ENCODE measurements around the gene NASP. TPM values are rescaled to one million over a fixed set of nuclear protein-coding genes. Genes with fewer than 3 reads are reported as not detected.
A peak's percentile ranks its signal among the peaks of the same experiment; 100 is the strongest.

NASP gene
- total RNA-seq, 4 donors from 2014 or later: 25.5 to 32.7 (median 27.3) TPM

- in situ Hi-C loops (cut with MboI; ENCODE audit: low sequenced_read_pairs in 4 of 4): no loop called here
Observed at GRCh38 chr1:45643978-45644377, 60.1 kb downstream of the NASP start.

GRCh38 chr1:45644661-45645060, 60.8 kb downstream of the NASP start:
- Histone ChIP-seq H3K27ac (peak overlapping the region in 1 of 4 donors; percentile 15), H3K27me3 (no peaks in the 10 kb centered on the region), H3K36me3 (peaks cover 0 to 44% of the 10 kb centered on the region in 2 donors), H3K4me1 (no peaks in the 10 kb centered on the region), H3K9me3 (no peaks in the 10 kb centered on the region), H3K4me3 (no peak overlapping the region)
- TF ChIP-seq POLR2A (IDR thresholded peaks at IDR 0.05): no peak
- no peak for TF ChIP-seq CTCF (IDR thresholded peaks at IDR 0.05 in 4 of 5, conservative IDR thresholded peaks at IDR 0.05 in 1 of 5)
- in situ Hi-C loops (cut with MboI; ENCODE audit: low sequenced_read_pairs in 4 of 4) (no loop called here), intact Hi-C loops (cut with DNase I; ENCODE audit: low total_unique reads) (no loop called here)
- no peak for ATAC-seq
- no peak for DNase-seq

More at GRCh38 chr1:45643978-45644377, 60.1 kb downstream of the NASP start:
- H3K4me3 ChIP-seq: no peak overlapping the region
- ATAC-seq (peak in 1 of 2 donors; percentile 21), DNase-seq (no peak)
- peak overlapping the region in 1 of 4 donors; percentile 25 for H3K27ac ChIP-seq
- TF ChIP-seq CTCF (IDR thresholded peaks at IDR 0.05 in 4 of 5, conservative IDR thresholded peaks at IDR 0.05 in 1 of 5) (no peak), POLR2A (IDR thresholded peaks at IDR 0.05) (no peak)
- no peaks in the 10 kb centered on the region for H3K9me3 ChIP-seq
- H3K27me3 ChIP-seq: no peaks in the 10 kb centered on the region
- H3K36me3 ChIP-seq: peaks cover 0 to 44% of the 10 kb centered on the region in 2 donors
- H3K4me1 ChIP-seq: no peaks in the 10 kb centered on the region
- intact Hi-C loops (cut with DNase I; ENCODE audit: low total_unique reads): no loop called here

GRCh38 chr1:45647248-45648021, 63.6 kb downstream of the NASP start:
- no peak for ATAC-seq
- Histone ChIP-seq H3K27ac (peak overlapping the region in 1 of 4 donors; percentile 16), H3K36me3 (peaks cover 0 to 42% of the 10 kb centered on the region in 2 donors), H3K4me3 (no peak overlapping the region), H3K27me3 (no peaks in the 10 kb centered on the region), H3K9me3 (no peaks in the 10 kb centered on the region), H3K4me1 (peaks cover 3 to 6% of the 10 kb centered on the region in 2 donors)
- intact Hi-C loops (cut with DNase I; ENCODE audit: low total_unique reads) (no loop called here), in situ Hi-C loops (cut with MboI; ENCODE audit: low sequenced_read_pairs in 4 of 4) (no loop called here)
- no peak for DNase-seq
- no peak for TF ChIP-seq POLR2A (IDR thresholded peaks at IDR 0.05)
- TF ChIP-seq CTCF (IDR thresholded peaks at IDR 0.05 in 4 of 5, conservative IDR thresholded peaks at IDR 0.05 in 1 of 5): no peak

- Histone ChIP-seq H3K36me3 (peaks cover 0 to 86% of the 10 kb centered on the region in 2 donors), H3K4me1 (peaks cover 6 to 14% of the 10 kb centered on the region in 2 donors), H3K4me3 (no peak overlapping the region), H3K27me3 (no peaks in the 10 kb centered on the region), H3K9me3 (no peaks in the 10 kb centered on the region), H3K27ac (peak overlapping the region; percentile 7 to 55 (median 26))
- TF ChIP-seq POLR2A (IDR thresholded peaks at IDR 0.05): no peak
- TF ChIP-seq CTCF (IDR thresholded peaks at IDR 0.05 in 4 of 5, conservative IDR thresholded peaks at IDR 0.05 in 1 of 5): no peak
- DNase-seq (no peak), ATAC-seq (peak; percentile 58 to 75)
- intact Hi-C loops (cut with DNase I; ENCODE audit: low total_unique reads): loop anchor here (5.0 kb wide), 1 partner anchor 47 kb away; no protein-coding TSS in a partner anchor
- in situ Hi-C loops (cut with MboI; ENCODE audit: low sequenced_read_pairs in 4 of 4): no loop called here
Observed at GRCh38 chr1:45654540-45655280, 70.9 kb downstream of the NASP start.
